ENCODE results near the gene TNFRSF19.

DNA sequence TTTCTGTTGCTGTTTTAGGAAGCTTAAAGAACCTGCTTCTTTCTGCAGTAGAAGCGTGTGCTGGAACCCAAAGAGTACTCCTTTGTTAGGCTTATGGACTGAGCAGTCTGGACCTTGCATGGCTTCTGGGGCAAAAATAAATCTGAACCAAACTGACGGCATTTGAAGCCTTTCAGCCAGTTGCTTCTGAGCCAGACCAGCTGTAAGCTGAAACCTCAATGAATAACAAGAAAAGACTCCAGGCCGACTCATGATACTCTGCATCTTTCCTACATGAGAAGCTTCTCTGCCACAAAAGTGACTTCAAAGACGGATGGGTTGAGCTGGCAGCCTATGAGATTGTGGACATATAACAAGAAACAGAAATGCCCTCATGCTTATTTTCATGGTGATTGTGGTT is 103.1 kb downstream of the TNFRSF19 start:
- TF ChIP-seq, protein P1, sequence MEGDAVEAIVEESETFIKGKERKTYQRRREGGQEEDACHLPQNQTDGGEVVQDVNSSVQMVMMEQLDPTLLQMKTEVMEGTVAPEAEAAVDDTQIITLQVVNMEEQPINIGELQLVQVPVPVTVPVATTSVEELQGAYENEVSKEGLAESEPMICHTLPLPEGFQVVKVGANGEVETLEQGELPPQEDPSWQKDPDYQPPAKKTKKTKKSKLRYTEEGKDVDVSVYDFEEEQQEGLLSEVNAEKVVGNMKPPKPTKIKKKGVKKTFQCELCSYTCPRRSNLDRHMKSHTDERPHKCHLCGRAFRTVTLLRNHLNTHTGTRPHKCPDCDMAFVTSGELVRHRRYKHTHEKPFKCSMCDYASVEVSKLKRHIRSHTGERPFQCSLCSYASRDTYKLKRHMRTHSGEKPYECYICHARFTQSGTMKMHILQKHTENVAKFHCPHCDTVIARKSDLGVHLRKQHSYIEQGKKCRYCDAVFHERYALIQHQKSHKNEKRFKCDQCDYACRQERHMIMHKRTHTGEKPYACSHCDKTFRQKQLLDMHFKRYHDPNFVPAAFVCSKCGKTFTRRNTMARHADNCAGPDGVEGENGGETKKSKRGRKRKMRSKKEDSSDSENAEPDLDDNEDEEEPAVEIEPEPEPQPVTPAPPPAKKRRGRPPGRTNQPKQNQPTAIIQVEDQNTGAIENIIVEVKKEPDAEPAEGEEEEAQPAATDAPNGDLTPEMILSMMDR (IDR thresholded peaks at IDR 0.05; ENCODE audit: low read length) = no peak
- TF ChIP-seq EZH2 (IDR thresholded peaks at IDR 0.05; ENCODE audit: borderline replicate concordance, low read length) = no peak
